Gastrocnemius medialis (tissue), 4 donors: ENCODE results near the gene ZC2HC1B.
"Not testable (repeated sequence)": the region's sequence is repeated elsewhere in the genome, so short reads cannot be mapped to it uniquely, and the experiment has no call there.

Experiments
- CTCF ChIP-seq, 5 experiments: fragments of 450-650 bp in 3 of 5; fragments of 200-600 bp in 2 of 5; sonication (generic) in 2 of 5; IDR thresholded peaks in 4 of 5; conservative IDR thresholded peaks in 1 of 5; 1 replicate in 4 of 5; 2 replicates in 1 of 5; pipeline ENCODE4 v1.5.1; 2016 to 2019; ENCODE audit warnings: antibody characterized with exemption in 5 of 5, mild to moderate bottlenecking in 3 of 5, moderate library complexity in 3 of 5
- POLR2A ChIP-seq, 2 donors: fragments of 450-650 bp; IDR thresholded peaks; one replicate each; pipeline ENCODE4 v1.6.1; 2017; ENCODE audit warnings: antibody characterized with exemption in 2 of 2, mild to moderate bottlenecking in 2 of 2, moderate library complexity in 2 of 2

- not testable (repeated sequence) for TF ChIP-seq CTCF (IDR thresholded peaks at IDR 0.05 in 4 of 5, conservative IDR thresholded peaks at IDR 0.05 in 1 of 5); POLR2A (IDR thresholded peaks at IDR 0.05)
These were observed 9.3 kb downstream of the ZC2HC1B start for GRCh38 chr6:143873600-143873999.
